IPS-18c (cell line): ENCODE results near the gene TNS4.

ENCODE experiments used
- H3K4me3 ChIP-seq: 2 replicates; pipeline ENCODE4 v1.7.0; 2013; ENCODE audit warnings: low read depth, mild to moderate bottlenecking, low read length, moderate library complexity; ENCODE audit not compliant: insufficient read depth
- H3K9me3 ChIP-seq: one replicate; pipeline ENCODE4 v1.6.1; 2013; ENCODE audit warnings: mild to moderate bottlenecking, low read length, moderate library complexity; ENCODE audit not compliant: control insufficient read depth, insufficient read depth

Gene TNS4

DNA sequence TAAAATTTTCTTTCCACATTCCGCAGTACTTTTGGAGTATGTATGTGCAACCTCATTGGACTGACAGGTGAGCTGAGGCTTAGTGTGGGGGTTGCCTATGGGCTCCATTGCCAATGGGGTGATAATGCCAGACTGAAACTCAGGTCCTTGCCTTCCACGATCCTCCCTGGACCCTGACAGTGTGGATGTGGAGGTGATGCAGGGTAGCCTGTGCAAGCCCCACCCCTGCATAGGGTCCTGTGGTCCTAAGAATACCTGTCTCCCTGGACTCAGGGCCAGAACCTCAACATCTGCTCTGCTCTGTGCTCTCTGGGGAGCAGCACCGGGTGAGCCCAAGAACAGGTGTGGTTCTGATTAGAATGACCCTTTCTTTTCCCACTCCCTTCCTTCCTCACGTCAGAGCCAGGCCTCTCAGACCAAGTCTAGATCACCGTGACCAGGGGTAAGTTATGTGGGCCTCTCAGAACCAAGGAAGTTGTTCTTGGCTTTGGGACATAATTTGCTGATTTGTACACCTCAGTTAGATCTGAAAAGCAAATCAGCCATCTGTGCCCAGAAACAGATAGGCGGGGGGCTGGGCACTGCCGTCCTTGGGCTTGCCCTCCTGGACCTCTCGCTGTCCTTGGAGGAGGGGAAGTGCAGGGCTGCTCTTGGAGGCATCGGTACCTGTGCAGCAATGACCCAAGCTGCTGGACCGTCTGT, 8.4 kb upstream of the TNS4 start:
- H3K4me3 ChIP-seq: no peak overlapping the region
- H3K9me3 ChIP-seq: no peaks in the 10 kb centered on the region

DNA sequence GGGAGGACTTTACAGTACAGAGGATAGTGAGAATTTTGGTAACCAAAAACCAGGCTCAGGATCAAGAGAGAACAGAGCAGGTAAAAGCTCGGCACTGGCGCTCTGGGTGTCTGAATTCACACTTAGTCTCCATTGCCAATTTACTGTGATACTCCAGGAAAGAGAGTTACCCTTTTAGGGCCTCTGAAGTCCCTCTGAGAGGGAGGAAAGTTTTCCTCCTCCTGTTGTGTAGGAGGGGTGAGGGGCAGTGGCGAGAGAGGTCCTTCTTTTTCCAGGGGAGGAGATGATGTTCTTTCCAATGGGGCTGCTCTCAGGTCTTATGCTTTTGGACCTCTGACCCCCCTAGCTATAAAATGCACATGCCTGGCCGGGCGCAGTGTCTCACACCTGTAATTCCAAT, 5.4 kb upstream of the TNS4 start:
- H3K4me3 ChIP-seq: no peak overlapping the region
- no peaks in the 10 kb centered on the region for H3K9me3 ChIP-seq

DNA sequence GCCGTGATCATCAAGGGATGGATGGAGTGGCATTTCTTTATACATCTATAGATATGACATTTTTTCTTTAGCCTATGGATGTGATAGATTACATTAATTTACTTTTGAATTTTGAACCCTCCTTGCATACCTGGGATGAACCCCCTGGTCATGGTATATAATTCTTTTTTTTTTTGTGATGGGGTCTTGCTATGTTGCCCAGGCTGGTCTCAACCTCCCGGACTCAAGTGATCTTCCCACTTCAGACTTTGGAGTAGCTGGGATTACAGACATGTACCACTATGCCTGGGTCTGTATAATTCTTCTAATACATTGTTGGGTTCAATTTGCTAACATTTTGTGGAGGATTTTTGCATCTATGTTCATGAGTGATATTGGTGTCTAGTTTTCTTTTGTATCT, 1.7 kb upstream of the TNS4 start:
- no peaks in the 10 kb centered on the region for H3K9me3 ChIP-seq

DNA sequence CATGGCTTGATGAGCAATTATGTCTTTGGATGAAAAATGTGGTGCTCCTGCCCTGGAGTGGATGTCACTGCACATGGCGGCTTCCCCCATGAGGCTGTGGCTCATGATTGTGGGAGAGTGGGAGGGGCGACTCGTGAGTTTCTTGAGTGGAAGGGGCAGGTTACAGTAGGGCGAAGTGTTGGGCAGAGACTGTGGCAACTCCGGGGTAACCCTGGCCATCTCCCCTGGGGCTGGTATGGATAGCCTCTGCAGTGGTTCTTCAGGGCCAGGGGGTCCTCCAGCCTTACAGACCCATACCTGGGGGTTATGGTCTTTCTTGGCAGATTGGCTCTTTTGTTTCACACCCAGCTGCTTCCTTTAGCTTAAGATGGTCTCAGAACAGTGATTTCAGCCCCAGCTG, 1.3 kb upstream of the TNS4 start:
- H3K4me3 ChIP-seq: no peak overlapping the region
- H3K9me3 ChIP-seq: no peaks in the 10 kb centered on the region

More for the DNA sequence above, 1.7 kb upstream of the TNS4 start:
- H3K4me3 ChIP-seq: no peak overlapping the region

DNA sequence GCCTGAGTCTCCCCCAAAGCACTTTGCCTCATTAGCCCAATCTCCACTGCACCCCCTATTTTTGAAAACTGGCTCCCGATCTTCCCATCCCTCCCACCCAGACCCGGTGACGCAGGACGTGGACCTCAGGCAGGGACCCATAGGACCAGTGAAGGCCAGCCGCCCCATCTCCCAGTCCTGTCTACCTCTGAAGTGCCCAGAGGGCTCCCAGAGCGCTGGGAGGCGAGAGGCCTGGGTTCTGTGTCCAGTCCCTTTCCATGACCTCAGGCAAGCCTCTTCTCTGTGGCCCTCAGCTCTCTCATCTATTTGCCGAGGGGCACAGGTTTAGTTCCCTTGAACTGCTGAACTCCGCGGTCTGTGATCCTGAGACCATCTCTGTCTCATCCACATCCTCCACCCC, 714 bp downstream of the TNS4 start:
- Histone ChIP-seq H3K4me3 (no peak overlapping the region), H3K9me3 (no peaks in the 10 kb centered on the region)

DNA sequence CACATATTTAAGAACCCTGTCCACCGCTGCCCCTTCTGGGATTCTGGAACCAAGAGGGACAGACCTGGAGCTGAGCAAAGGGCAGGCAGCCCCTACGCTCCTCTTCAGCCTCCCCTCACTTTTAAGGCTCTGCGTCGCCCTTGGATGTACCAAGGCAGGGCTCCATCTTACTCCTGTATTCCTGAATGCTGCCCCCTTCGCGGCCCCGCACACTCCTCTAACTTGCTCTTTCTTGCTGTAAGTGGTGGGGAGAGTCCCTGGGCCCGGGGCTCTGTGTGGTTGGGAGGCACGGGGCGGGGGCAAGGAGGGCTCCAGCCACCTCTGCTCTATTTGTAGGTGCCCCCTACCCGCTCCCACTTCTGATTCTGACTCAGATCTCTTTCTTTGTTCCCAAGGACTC, 1.2 kb downstream of the TNS4 start:
- Histone ChIP-seq H3K4me3 (no peak overlapping the region), H3K9me3 (no peaks in the 10 kb centered on the region)

DNA sequence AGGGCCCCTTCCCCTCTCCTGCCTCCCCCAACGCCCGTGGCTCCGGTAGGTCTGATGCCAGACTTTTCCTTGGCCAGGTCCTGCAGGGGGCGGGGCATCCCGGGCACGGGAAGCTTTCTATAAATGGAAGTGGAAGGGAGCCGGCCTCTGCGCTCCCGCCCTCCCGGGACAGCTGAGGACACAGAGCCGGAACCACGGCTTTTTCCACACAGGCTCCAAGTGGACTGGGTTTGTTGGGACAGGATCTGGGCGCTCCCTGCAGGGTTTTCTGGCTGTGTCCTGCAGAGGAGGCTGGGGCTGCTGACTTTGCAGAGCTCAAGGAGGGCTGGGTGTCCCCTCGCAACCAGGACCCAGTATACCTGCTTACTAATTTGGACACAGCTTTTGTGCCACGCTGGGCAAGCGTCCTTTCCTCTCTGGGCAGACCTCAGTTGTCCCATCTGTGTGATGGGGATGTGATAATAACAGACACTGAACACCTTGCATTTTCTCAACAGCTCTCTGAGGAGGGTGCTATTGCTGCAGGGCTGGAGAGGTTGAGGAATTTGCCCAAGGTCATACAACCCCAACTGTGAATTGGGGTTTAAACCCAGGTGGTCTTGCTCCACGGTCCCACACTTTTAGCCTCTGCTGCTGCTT, 1.8 kb downstream of the TNS4 start:
- no peak overlapping the region for H3K4me3 ChIP-seq
- H3K9me3 ChIP-seq: no peaks in the 10 kb centered on the region

DNA sequence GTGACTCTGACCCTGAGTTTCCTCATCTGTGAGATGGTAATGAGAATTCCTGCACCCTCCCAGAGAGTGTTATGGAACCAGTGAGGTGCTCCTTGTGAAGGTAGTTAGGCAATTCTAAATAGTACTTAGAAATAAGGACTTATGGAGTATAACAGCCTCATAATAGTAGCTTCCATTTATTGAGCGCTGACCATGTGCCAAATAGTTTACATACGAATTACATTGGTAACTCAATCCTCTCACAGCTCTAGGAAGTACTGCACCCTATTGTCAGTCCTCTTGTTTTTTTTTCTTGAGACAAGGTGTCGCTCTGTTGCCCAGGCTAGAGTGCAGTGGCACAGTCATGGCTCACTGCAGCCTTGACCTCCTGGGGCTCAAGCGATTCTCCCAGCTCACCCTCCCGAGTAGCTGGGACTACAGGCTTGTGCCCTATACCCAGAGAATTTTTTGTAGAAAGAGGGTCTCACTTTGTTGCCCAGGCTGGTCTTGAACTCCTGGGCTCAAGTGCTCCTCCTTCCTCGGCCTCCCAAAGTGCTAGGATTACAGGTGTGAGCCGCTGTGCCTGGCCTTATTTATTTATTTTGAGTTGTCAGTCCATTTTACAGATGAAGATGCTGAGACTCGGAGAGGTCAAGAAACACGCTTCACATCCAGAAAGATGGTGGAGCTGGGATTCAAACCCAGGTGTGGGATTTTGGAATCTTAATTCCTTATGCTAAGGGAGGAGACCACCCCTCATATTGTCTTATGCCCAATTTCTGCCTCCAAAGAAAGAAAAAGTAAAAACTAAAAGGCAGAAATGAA, 2.9 kb downstream of the TNS4 start:
- H3K4me3 ChIP-seq: no peak overlapping the region

DNA sequence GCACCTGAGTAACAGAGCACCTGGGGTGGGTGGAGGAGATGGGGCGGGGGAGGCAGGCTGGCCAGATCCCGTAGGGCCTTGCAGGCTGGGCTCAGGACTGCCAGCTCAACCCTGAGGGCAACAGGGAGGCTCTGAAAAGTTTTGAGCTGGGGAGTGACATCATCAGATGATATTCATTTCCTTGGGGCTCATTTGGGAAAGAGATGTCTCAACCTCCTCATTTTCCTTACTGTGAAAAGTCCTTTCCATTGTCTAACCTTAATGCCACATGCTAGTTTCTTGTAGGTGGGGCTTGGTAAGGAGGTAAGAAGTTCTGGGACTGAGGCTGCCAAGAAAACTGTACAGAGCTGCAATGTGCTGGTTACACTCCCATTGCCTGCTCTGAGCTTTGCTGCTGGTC, 3.7 kb downstream of the TNS4 start:
- H3K9me3 ChIP-seq: no peaks in the 10 kb centered on the region
- no peak overlapping the region for H3K4me3 ChIP-seq

More for the DNA sequence above, 2.9 kb downstream of the TNS4 start:
- no peaks in the 10 kb centered on the region for H3K9me3 ChIP-seq

DNA sequence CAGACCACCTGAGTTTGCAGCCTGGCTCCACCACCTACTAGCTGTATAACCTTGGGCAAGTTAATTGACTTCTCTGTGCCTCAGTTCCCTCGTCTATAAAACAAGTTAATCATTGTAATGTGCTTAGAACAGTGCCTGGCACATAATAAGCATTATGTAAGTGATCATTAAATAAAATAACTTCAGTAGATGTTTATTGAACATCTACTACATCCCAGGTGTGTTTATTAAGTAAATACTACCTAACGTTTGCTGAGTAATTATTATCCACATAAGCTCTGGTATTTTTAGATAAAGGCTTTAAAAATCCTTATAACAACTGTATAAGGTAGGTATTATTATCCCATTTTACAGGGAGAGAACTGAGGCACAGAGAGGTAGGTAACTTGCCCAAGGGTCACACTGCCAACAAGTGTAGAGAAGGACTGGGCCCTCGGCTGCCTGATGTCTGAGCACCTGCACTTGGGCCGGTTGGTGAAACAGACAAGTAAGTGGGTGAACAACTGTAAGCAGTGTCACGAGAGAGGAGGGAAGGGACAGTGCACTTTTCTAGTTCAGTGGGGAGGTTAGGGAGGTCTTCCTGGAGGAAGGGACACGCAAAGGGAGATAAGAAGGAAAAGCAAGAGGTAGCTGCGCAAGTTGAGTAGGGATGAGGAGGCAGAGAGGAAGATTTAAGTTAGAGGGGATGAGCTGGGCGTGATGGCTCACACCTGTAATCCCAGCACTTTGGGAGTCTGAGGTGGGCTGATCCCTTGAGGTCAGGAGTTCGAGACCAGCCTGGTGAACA, 4.6 kb downstream of the TNS4 start:
- H3K9me3 ChIP-seq: no peaks in the 10 kb centered on the region

DNA sequence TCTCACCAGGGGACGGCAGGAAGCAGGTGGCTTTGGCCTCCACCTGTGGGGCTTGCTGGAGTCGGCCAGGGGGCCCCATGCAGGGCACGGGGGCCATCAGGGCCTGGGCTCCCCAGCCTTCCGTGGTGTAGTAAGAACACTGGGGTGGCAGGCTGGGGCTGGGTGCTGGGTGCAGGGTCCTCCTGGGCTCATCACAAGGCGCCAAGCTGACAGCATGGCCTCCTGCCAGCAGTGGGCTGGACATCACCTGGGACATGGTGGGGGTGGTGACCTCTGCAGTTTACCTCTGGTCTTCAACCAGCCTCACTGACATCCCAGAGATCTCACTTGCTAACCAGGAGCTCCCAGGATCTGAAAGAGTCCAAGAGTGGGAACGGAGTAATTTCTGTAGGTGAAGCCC, 5.3 kb downstream of the TNS4 start:
- Histone ChIP-seq H3K9me3 (no peaks in the 10 kb centered on the region), H3K4me3 (no peak overlapping the region)

More for the DNA sequence above, 4.6 kb downstream of the TNS4 start:
- no peak overlapping the region for H3K4me3 ChIP-seq

DNA sequence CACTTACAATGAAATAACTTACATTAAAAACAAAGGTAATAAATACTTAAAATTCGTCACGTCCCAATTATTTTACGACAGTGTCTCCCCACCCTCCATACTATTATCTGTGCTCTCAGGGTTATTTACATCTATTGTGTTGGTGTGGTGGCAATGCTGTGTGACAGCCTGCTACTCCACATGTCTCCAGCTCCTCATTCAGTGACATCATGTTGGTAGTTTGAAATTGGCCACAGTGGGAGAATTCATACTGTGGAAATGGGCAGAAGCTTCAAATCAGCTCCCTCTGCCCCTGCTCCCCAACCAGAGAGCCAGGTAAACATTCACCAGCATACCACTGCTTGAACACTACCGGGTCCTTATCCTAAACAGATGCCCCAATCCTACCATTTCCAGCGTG, 6.3 kb downstream of the TNS4 start:
- Histone ChIP-seq H3K4me3 (no peak overlapping the region), H3K9me3 (no peaks in the 10 kb centered on the region)

DNA sequence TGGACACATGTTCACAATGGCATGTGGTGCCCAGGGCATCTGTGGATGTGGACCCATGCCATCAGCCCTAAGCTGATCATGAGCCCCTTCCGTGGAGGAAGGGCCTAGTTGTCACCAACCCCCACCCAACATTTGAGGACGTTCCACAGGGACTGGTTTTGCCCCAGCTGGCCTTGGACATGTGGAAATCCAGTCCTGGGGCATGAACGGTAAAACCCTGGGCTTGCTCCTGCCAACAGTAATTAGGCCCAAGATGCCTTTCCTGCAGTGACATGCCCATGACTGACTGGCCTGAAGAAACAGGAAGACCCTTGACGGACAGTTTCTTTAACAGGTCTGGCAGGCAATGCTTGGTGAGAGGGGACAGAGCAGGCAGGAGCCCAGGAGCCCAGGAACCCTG, 7.7 kb downstream of the TNS4 start:
- no peaks in the 10 kb centered on the region for H3K9me3 ChIP-seq
- H3K4me3 ChIP-seq: no peak overlapping the region

DNA sequence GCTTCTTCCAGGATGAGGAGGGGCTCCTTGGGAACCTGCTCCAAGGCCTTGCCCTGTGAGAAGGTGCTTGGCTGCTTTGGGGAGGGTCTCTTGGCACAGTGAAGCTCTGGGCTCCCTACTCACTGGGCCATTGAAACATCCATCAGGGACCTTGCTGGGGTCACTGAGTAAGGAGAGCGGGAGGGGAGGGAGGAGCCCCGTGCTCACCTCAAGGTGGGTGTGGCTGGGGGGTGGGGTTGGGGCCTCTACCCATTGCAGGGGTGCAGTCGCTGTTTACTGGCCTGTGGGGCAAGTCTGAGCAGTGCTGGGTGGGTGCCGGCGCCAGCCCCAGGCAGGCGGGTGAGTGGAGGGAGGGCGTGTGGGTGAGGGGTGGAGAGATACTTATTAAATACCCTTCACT, 9.9 kb downstream of the TNS4 start:
- no peak overlapping the region for H3K4me3 ChIP-seq
- H3K9me3 ChIP-seq: no peaks in the 10 kb centered on the region

DNA sequence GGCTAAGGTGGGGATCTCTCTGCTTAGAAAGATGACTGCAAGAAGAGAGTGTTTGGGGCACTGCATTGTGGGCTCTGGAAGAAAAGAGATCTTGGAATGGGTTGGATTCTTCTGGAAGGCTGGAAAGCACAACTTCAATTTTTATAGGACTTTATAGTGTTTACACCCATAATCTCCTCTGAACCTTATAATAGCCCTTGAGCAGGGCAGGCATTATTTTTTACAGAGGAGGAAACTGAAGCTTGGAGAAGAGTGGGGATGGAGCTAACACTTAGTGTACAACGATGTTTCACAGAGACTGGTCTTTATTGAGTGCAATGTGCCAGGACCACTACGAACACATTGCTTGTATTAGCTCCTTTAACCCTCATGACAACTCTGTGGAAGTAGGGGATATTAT, 10.4 kb downstream of the TNS4 start:
- Histone ChIP-seq H3K9me3 (no peaks in the 10 kb centered on the region), H3K4me3 (0 out of 2 replicates have a peak overlapping the region, but pooled peaks have one; percentile 9)

DNA sequence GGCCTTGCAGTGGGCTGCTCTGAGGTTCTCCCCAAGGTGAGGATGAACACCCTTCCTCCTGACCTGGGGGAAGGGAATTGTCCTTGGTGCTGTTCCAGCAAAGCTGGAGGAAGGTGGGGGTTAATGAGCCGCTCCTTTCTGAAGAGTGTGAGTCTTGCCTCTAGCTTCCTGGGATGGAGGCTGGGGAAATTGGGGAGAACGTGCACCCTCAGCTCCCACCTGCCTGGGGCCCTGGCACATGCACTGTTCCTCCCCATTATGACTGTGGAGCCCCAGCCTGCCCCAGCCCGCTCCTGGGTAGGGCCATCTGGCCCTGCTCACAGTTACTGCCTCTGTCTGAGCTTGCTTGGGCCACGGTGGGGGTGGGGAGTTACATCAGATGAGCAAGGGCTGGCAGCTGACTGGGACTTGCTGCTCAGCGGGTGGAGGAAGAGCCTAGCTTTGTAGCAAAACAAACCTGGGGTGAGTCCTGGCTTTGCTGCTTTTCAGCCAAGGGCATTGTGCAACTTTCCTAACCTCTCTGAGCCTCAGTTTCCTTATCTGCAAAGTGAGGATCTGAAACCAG, 11.1 kb downstream of the TNS4 start:
- Histone ChIP-seq H3K4me3 (peak overlapping the region; percentile 9), H3K9me3 (no peaks in the 10 kb centered on the region)

DNA sequence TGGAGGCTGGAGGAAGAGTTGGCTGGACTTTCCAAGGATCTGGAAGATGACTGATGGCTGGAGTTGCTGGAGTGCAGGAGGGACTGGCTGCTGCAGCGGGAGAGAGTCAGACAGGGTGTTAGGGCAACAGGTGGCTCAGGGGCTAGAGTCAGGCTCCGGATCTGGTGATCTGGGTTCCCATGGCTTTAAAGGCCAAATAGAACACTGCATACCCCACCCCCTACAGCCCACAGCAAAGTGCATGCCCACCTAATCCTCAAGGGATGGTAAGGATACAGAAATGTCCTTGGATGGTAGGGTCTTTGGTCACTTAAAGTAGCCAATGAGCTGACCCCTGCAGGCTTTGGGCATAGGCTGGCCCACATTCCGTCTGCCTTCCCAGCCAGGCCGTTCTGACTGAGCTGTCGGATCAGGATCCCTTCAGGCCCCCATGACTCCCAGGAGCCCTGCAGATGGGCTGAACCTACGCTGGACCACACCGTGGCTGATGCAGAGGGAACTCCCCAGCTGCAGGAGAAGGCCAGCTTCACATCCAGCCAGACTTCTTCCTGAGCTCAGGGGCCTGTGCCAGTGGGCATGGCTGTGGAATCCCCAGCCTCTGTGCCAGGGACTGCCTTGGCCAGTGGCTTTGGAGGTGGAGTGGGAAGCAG, 13.9 kb downstream of the TNS4 start:
- H3K9me3 ChIP-seq: no peaks in the 10 kb centered on the region
- H3K4me3 ChIP-seq: no peak overlapping the region
